AG08396 (cell line): ENCODE data around the gene FRY.
"Not testable (repeated sequence)": the region's sequence is repeated elsewhere in the genome, so short reads cannot be mapped to it uniquely, and the experiment has no call there.

Experiments
- DNase-seq: peaks from one replicate; pipeline ENCODE4 v3.0.0; 2012; ENCODE audit warnings: low spot score, mixed read lengths

The FRY gene

GRCh38 chr13:32041429-32041828, 9.9 kb downstream of the FRY start:
- DNase-seq = no peak

- DNase-seq = no peak
Observed at GRCh38 chr13:32042551-32042950, 11.0 kb downstream of the FRY start.

GRCh38 chr13:32044446-32044845, 12.9 kb downstream of the FRY start:
- no peak for DNase-seq

- no peak for DNase-seq
Observed at GRCh38 chr13:32045537-32045936, 14.0 kb downstream of the FRY start.

GRCh38 chr13:32045982-32046785, 14.6 kb downstream of the FRY start:
- no peak for DNase-seq

GRCh38 chr13:32047088-32047487, 15.5 kb downstream of the FRY start:
- no peak for DNase-seq

- DNase-seq = no peak
Observed at GRCh38 chr13:32047793-32048192, 16.2 kb downstream of the FRY start.

GRCh38 chr13:32048816-32049215, 17.2 kb downstream of the FRY start:
- no peak for DNase-seq

- no peak for DNase-seq
Observed at GRCh38 chr13:32051156-32051555, 19.6 kb downstream of the FRY start.

GRCh38 chr13:32056316-32056715, 24.7 kb downstream of the FRY start:
- DNase-seq = no peak

GRCh38 chr13:32057325-32057724, 25.8 kb downstream of the FRY start:
- DNase-seq = not testable (repeated sequence)

- no peak for DNase-seq
Observed at GRCh38 chr13:32059511-32059984, 28.0 kb downstream of the FRY start.

GRCh38 chr13:32060401-32060878, 28.9 kb downstream of the FRY start:
- no peak for DNase-seq

- no peak for DNase-seq
Observed at GRCh38 chr13:32063619-32064233, 32.2 kb downstream of the FRY start.

GRCh38 chr13:32067149-32067961, 35.8 kb downstream of the FRY start:
- DNase-seq = no peak

- no peak for DNase-seq
Observed at GRCh38 chr13:32068255-32068654, 36.7 kb downstream of the FRY start.

- DNase-seq = no peak
Observed at GRCh38 chr13:32073180-32073864, 41.7 kb downstream of the FRY start.

GRCh38 chr13:32075170-32075851, 43.7 kb downstream of the FRY start:
- no peak for DNase-seq

- no peak for DNase-seq
Observed at GRCh38 chr13:32079587-32079986, 48.0 kb downstream of the FRY start.

- no peak for DNase-seq
Observed at GRCh38 chr13:32080328-32080744, 48.8 kb downstream of the FRY start.

- no peak for DNase-seq
Observed at GRCh38 chr13:32081591-32081990, 50.0 kb downstream of the FRY start.
